PC-3 (cell line): ENCODE measurements around the gene IDH3G.

Experiments
- CTCF ChIP-seq: fragments of 300-600 bp; sonication (generic); conservative IDR thresholded peaks from 2 replicates; pipeline ENCODE4 v1.5.1; 2017; ENCODE audit warnings: antibody characterized with exemption, low read depth, mild to moderate bottlenecking, low read length
- EZH2 ChIP-seq: fragments of 300-600 bp; sonication (generic); IDR thresholded peaks from one replicate; pipeline ENCODE4 v1.6.1; 2017; ENCODE audit warnings: antibody characterized with exemption, mild to moderate bottlenecking, low read length; ENCODE audit not compliant: unreplicated experiment

GRCh38 chrX:153831429-153832150 is 37.4 kb upstream of the IDH3G start:
- TF ChIP-seq EZH2 = no peak
- no peak for TF ChIP-seq CTCF
